GM23248 (cell line): ENCODE data around the gene KRT80. TPM values are rescaled to one million over a fixed set of nuclear protein-coding genes. Genes with fewer than 3 reads are reported as not detected.

Experiments used
- DNase-seq: peaks from one replicate; pipeline ENCODE4 v3.0.0-alpha.2; 2015
- H2AFZ ChIP-seq: fragments of 200-600 bp; sonication (generic); 2 replicates; pipeline ENCODE4 v1.6.1; 2016; ENCODE audit warnings: antibody characterized with exemption
- H3F3A ChIP-seq: fragments of 200-600 bp; sonication (generic); 2 replicates; pipeline ENCODE4 v1.6.1; 2016; ENCODE audit warnings: mild to moderate bottlenecking, antibody characterized with exemption, mixed run types; ENCODE audit not compliant: insufficient read depth
- H3K27ac ChIP-seq: fragments of 200-600 bp; sonication (generic); 2 replicates; pipeline ENCODE4 v1.5.1; 2016; ENCODE audit warnings: mild to moderate bottlenecking
- H3K27me3 ChIP-seq: fragments of 200-600 bp; sonication (generic); replicated peaks from 2 replicates; pipeline ENCODE4 v1.6.1; 2016; ENCODE audit warnings: mild to moderate bottlenecking; ENCODE audit not compliant: insufficient read depth
- H3K36me3 ChIP-seq: fragments of 200-600 bp; sonication (generic); 2 replicates; pipeline ENCODE4 v1.6.1; 2016; ENCODE audit warnings: low read depth, mild to moderate bottlenecking
- H3K4me1 ChIP-seq: fragments of 200-600 bp; sonication (generic); 2 replicates; pipeline ENCODE4 v1.6.1; 2016; ENCODE audit warnings: mild to moderate bottlenecking; ENCODE audit not compliant: insufficient read depth
- H3K4me2 ChIP-seq: fragments of 200-600 bp; sonication (generic); one replicate; pipeline ENCODE4 v1.6.1; 2016; ENCODE audit warnings: mild to moderate bottlenecking; ENCODE audit not compliant: unreplicated experiment
- H3K4me3 ChIP-seq: fragments of 200-600 bp; sonication (generic); 2 replicates; pipeline ENCODE4 v1.5.1; 2016; ENCODE audit warnings: mild to moderate bottlenecking
- H3K79me2 ChIP-seq: fragments of 200-600 bp; sonication (generic); 2 replicates; pipeline ENCODE4 v1.6.1; 2016; ENCODE audit warnings: mild to moderate bottlenecking; ENCODE audit not compliant: insufficient read depth
- H3K9ac ChIP-seq: fragments of 200-600 bp; sonication (generic); 2 replicates; pipeline ENCODE4 v1.6.1; 2016; ENCODE audit warnings: mild to moderate bottlenecking
- H3K9me2 ChIP-seq: fragments of 200-600 bp; sonication (generic); 2 replicates; pipeline ENCODE4 v1.6.1; 2016; ENCODE audit warnings: mixed run types, mild to moderate bottlenecking, moderate library complexity; ENCODE audit not compliant: insufficient read depth
- H3K9me3 ChIP-seq: fragments of 200-600 bp; sonication (generic); one replicate; pipeline ENCODE4 v1.6.1; 2017; ENCODE audit warnings: low read depth
- H4K20me1 ChIP-seq: fragments of 200-600 bp; sonication (generic); 2 replicates; pipeline ENCODE4 v1.6.0; 2016; ENCODE audit not compliant: insufficient read depth
- EZH2 ChIP-seq: fragments of 200-600 bp; sonication (generic); IDR thresholded peaks from 2 replicates; pipeline ENCODE4 v1.6.1; 2018; ENCODE audit warnings: antibody characterized with exemption, mild to moderate bottlenecking; ENCODE audit not compliant: insufficient read depth, poor library complexity, severe bottlenecking
- EZH2phosphoT487 ChIP-seq: fragments of 200-600 bp; sonication (generic); IDR thresholded peaks from 2 replicates; pipeline ENCODE4 v1.6.1; 2018; ENCODE audit warnings: antibody characterized with exemption, moderate library complexity, mild to moderate bottlenecking, low read depth; ENCODE audit not compliant: insufficient read depth
- WGBS, 2 experiments: methylation state at CpG; one replicate each; pipeline ENCODE4 v1.1.6; 2015 to 2017; ENCODE audit warnings: low lambda C conversion rate in 2 of 2, low coverage in 1 of 2; ENCODE audit errors: missing lambda C conversion rate in 2 of 2; 5-methylcytosine and 5-hydroxymethylcytosine counted together
- in situ Hi-C: fragments of 300-500 bp; cut with MboI; formaldehyde crosslinking; loops from 2 replicates; pipeline ENCODE4 v1.15.0; 2020
- polyA plus RNA-seq: library from polyadenylated mRNA; unstranded; fragments of >200 nt; fragmentation: Nextera tagmentation; extraction: Ambion mirVana; gene quantifications from 2 replicates; pipeline ENCODE4 v1.2.1, GENCODE V29; 2016
- total RNA-seq: library from RNA; depleted of rRNA; stranded (reverse); fragments of >200 nt; shearing (Covaris generic); gene quantifications from 2 replicates; pipeline ENCODE4 v1.2.3, GENCODE V29; 2014

Gene KRT80
- total and polyA plus RNA-seq, 2 experiments from 2014 or later = 0.65 to 1.3 TPM

DNA sequence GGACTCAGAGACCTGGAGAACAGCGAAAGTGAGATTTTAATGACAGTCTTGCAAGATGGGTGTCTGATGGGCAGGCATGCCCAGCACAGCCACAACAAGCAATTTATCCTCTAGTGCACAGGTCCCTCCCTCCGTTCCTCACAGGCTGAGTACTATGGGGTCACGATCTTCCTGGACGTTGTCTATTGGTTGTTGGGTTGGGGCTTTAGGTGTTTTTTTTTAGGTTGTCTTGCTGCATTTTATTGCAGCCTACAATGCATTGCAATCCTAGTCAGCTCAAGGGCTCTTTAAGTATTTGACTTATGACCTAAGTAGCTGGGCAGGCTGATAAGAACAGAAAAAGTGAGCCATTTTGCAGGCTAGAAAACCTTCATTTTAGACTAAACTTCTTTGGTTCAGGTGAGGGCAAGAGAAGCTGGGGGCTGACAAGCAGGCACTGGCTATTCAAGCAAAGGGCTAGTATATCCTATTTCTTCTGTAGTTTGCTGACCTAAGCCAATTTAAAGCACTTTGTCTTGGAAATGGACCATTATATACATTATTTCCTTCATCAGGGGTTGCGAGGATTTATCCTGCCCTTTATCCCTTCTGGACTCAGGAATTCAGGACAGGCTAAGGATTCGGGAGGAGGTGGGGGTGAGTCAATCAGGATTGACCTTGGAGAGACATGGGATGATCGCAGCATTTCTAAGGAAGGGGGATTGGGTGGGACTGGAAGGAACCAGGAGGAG is 47.3 kb upstream of the KRT80 start:
- in situ Hi-C loops = no loop called here
- 96% methylated on average over 7 of the region's 7 CpGs for WGBS, 2 experiments
- H3K27ac ChIP-seq = no peak overlapping the region
- no peaks in the 10 kb centered on the region for H3K9me3 ChIP-seq
- no peak for TF ChIP-seq EZH2
- no peak for TF ChIP-seq EZH2phosphoT487
- no peaks in the 10 kb centered on the region for H4K20me1 ChIP-seq
- H3K9ac ChIP-seq = no peak overlapping the region
- no peaks in the 10 kb centered on the region for H3K27me3 ChIP-seq
- H3F3A ChIP-seq = no peaks in the 10 kb centered on the region
- H3K79me2 ChIP-seq = no peaks in the 10 kb centered on the region
- no peak overlapping the region for H3K4me2 ChIP-seq
- H3K36me3 ChIP-seq = no peaks in the 10 kb centered on the region
- no peak overlapping the region for H2AFZ ChIP-seq
- DNase-seq = no peak
- no peaks in the 10 kb centered on the region for H3K9me2 ChIP-seq
- no peak overlapping the region for H3K4me3 ChIP-seq
- peaks cover 18% of the 10 kb centered on the region for H3K4me1 ChIP-seq

DNA sequence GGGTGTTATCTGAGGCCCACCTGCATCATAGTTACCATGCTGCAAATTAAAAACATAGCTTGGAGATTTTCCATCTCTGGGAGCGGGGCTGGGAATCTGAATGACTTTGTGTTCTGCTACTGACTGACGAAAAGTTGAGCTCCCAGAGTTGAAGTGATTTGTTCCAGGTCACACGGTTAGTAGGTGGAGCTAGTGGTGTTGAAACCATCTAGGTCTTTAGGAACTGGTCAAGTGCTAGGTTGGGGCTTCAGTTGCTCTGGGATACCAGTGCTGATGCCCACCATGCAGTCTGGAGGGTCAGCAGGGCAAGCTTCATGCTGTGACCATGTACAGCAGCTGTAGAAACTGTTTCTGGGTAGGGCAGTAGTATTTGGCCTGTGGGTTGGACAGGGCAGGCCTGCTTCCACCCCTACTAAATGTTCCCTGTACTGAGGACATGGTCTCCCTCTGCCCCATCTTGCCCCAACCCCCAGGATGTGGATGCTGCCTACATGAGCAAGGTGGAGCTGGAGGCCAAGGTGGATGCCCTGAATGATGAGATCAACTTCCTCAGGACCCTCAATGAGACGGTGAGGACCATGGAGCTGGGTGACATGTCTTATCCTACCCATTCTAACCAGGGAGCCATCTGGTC is 46.5 kb upstream of the KRT80 start:
- Histone ChIP-seq H4K20me1 (no peaks in the 10 kb centered on the region), H3K4me1 (peaks cover 11% of the 10 kb centered on the region), H3K36me3 (no peaks in the 10 kb centered on the region), H3K27me3 (no peaks in the 10 kb centered on the region), H3K9me3 (no peaks in the 10 kb centered on the region), H2AFZ (no peak overlapping the region), H3K9ac (no peak overlapping the region), H3K9me2 (no peaks in the 10 kb centered on the region), H3K4me2 (no peak overlapping the region), H3K79me2 (no peaks in the 10 kb centered on the region), H3F3A (no peaks in the 10 kb centered on the region), H3K4me3 (no peak overlapping the region), H3K27ac (no peak overlapping the region)
- 89 to 94% methylated on average over 4 of the region's 4 CpGs for WGBS, 2 experiments
- in situ Hi-C loops = no loop called here
- no peak for TF ChIP-seq EZH2
- no peak for TF ChIP-seq EZH2phosphoT487
- DNase-seq = no peak

GRCh38 chr12:52236386-52237050 is 44.7 kb upstream of the KRT80 start:
- TF ChIP-seq EZH2phosphoT487 (no peak), EZH2 (no peak)
- Histone ChIP-seq H3K9me2 (no peaks in the 10 kb centered on the region), H4K20me1 (no peaks in the 10 kb centered on the region), H2AFZ (no peak overlapping the region), H3K9me3 (no peaks in the 10 kb centered on the region), H3K36me3 (no peaks in the 10 kb centered on the region), H3K4me3 (no peak overlapping the region), H3K27me3 (no peaks in the 10 kb centered on the region), H3K4me1 (peaks cover 15% of the 10 kb centered on the region), H3K27ac (no peak overlapping the region), H3K4me2 (no peak overlapping the region), H3F3A (no peaks in the 10 kb centered on the region), H3K79me2 (no peaks in the 10 kb centered on the region), H3K9ac (no peak overlapping the region)
- 97 to 100% methylated on average over 3 of the region's 3 CpGs for WGBS, 2 experiments
- DNase-seq = no peak
- in situ Hi-C loops = no loop called here

DNA sequence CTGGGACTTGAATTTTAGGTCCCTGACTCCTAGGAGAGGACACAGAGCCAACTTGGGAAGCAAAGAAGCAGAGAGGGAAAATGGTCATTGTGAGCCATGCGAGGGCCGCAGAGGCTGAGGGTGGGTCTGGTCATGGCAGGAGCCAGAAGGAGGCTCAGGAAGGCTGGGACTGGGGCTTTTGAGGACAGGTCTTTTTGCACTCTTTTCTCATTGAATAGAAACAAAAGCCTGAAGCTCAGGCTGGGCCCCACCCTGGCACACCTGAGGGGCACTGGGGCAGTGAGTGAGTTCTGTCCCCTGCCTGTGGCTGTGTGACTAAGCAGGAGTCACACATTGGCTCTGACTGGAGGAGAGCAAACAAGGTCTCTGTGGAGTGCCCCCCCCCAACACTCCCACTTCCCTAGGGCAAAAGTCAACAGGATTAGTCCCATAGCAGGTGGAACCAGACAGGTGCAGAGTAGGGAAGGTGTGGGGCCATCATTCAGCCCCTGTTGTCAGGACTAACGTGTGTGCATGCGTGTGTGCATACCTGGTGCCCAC is 44.1 kb upstream of the KRT80 start:
- Histone ChIP-seq H3K27ac (no peak overlapping the region), H3K36me3 (no peaks in the 10 kb centered on the region), H2AFZ (no peak overlapping the region), H3K4me2 (peak overlapping the region; percentile 40), H4K20me1 (no peaks in the 10 kb centered on the region), H3K27me3 (no peaks in the 10 kb centered on the region), H3K4me1 (peaks cover 21% of the 10 kb centered on the region), H3K4me3 (no peak overlapping the region), H3F3A (peaks cover 3% of the 10 kb centered on the region; the same call in 1 of the 2 replicates), H3K9ac (no peak overlapping the region), H3K9me3 (no peaks in the 10 kb centered on the region), H3K9me2 (no peaks in the 10 kb centered on the region), H3K79me2 (no peaks in the 10 kb centered on the region)
- WGBS, 2 experiments = 87 to 92% methylated on average over 4 of the region's 4 CpGs
- DNase-seq = no peak
- in situ Hi-C loops = no loop called here
- no peak for TF ChIP-seq EZH2phosphoT487
